Activated T-cell treated with anti-CD3 and anti-CD28 coated beads for 4 hours (primary cell): ENCODE measurements around the gene ZFAND2B.
"Not testable (repeated sequence)": the region's sequence is repeated elsewhere in the genome, so short reads cannot be mapped to it uniquely, and the experiment has no call there.

Source experiments
- DNase-seq: peaks from one replicate; pipeline ENCODE4 v3.0.0-alpha.2; 2020

Gene ZFAND2B

DNA sequence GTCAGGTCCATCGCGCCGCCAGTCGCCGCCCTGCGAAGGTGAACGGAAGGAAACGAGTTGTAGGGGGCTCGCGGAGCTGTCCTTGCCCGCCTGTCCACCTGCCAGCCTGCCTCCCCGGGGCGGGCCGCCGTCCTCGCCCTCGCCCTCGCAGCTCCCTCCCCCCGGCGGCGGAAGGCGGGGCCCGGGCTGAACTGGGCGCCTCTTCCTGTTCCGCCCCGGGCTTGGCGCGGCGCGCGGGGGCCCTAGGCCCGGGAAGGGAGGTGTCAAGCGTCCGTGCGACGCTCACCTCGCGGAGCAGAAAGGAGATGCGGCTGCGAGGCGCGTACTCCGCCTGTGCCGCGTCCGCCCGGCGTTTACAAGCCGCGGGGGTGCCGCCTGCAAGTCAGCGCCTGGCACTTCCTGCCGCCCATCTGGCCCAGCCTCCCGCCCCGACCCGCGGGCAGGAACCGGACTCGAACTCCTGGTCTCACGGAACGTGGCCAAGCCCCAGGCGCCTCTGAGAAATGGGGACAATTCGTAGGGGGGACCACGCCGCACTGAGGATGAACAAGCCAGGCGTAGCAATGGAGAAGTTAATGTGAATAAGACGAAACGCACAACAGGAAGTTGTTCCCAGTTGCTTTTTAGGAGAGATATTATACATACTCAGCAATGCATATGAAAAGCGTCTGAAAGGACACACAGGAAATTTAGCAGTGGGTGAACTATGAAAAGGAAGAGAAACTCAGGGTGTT lies 29.6 kb upstream of the ZFAND2B start, which contains the start of gene CNPPD1:
CNPPD1 (minus strand) TSS at position 108 of the 734 bp plus-strand sequence; CDS start at position 11, 97 bp downstream.
- DNase-seq = peak; percentile 76

DNA sequence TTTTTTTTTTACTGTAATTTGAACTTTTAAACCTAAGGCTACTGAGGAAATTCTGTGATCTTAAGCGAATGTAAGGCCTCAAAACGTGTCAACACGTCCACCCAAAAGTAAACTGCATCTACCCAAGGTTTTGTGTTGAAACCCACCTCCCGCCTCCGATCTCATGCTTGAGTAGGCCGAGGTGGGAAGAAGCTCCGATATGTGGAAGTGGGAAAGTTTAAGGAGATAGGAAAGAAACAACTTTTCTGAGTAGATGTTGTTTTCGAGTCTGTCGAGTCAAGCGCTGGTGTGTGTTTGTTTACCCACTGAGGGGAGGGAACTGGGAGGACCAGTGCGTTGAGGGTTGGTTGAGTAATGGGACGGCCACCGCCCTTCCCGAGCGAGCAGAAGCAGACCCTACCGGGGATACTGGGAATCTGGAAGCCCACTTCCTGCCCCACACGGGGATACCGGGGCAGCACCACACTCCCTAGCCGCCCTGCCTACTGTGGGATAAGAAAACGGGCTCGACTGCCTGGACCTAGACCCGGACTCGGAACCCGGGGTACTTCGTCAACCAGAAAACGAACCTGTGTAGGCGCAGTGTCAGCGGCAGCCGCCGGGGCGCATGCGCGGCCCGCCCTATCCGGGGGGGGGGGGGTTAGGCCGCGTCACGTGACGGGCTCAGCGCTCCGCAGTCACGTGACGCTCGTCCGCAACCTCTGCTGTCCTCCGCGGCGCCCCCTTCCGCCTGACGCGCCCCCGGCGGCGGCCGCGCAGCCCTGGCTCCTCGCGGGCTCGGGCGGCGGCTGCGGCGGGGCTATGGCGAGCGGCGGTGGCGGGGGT lies 28.8 kb upstream of the ZFAND2B start, which contains the start of gene RETREG2:
RETREG2 (plus strand) TSS at position 724 of the 825 bp plus-strand sequence; CDS start at position 802, 78 bp downstream.
- peak; percentile 58 for DNase-seq

DNA sequence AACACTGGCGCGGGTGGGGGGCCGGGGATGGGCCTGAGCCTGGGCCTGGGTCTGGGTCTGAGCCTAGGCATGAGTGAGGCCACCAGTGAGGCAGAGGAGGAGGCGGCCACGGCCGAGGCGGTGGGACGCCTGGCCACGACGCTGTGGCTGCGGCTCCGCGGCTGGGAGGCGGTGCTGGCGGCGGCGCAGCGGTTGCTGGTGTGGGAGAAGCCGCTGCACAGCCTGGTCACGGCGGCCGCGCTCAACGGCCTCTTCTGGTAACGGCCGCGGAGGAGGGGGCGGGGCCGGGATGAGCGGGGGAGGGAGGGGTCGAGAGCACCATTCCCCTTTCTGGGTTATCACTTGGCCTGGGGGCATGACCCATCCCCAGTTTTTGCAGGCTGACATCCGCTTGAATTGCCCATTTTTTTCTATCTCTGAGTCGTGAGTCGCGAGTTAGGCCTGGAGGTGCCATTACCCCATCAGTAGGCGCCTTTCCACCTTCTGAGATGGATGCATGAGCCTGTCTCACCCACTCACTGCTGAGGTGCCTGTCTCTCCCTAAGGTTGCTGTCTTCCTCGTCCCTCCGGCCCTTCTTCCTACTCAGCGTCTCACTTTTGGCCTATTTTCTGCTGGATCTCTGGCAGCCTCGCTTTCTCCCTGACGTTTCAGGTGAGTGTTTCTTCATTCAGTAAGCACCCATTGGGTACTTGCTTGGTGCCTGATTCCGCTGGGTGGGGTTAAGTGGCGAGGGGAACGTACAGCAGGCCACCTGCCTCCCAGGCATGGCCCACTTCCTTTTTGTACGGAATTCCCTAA lies 28.0 kb upstream of the ZFAND2B start:
- DNase-seq = peak; percentile 25

DNA sequence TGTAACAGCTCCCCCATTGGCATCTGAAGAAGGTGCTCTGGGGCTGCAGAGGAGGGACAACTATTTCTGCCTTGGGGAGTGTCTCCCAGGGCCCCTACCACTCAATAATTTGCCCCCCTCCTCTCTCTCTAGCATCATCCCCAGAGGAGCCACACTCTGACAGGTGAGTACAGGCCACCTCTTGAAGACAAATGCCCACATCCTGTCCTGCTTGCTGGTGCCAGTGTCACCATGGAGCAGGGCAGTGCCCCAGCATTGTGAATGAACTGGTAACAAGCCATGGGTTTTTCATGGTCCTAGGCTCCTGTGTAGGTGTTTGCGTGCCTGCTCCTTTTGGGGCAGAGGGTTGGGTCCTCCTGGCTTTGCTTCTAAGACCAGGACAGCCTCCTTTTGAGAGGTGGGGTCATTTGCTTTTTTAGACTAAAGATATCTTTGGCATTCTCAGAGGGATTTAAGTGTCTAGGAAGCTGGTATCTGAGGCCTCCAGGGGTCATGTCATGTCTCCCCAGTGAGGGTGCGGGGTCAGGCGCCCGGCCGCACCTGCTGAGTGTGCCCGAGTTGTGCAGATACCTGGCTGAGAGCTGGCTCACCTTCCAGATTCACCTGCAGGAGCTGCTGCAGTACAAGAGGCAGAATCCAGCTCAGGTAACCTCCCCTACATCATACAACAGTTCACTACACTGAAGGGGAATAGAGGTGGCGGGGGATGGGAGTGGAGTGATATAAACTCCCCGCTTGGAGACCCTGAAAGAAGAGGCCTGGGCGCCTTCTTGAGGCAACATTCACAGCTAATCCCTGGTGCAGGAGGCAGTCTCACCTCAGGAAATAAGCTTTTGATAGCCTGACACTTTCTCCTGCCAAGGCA lies 26.7 kb upstream of the ZFAND2B start:
- no peak for DNase-seq

DNA sequence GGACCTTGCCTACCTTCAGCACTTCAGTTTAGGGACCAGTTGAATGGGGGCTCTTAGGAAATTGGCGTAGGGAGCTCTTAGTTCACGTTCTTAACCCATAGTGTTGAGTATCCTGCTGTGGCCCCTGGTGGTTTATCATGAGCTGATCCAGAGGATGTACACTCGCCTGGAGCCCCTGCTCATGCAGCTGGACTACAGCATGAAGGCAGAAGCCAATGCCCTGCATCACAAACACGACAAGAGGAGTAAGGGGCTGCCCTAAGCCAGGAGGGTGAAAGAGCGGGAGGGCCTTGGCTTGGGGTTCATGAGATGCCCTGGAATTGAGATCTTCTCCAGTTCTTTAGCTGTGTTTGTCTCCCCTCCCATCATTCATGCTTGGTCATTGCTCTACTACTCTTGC lies 25.6 kb upstream of the ZFAND2B start:
- no peak for DNase-seq

DNA sequence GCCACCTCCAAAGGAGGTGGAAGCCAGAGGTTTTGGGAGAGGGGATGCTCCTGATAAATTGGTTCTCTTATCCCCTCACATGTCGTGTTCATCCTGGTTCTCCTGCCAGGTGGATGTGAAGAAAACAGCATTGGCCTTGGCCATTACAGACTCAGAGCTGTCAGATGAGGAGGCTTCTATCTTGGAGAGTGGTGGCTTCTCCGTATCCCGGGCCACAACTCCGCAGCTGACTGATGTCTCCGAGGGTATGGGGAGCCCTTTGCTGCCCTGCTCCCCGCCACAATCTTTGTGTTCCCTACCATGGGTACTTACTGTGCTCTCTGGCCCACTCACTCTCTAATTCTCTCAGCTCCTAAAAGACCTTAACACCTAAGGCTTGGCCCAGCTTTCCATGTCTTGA lies 25.1 kb upstream of the ZFAND2B start:
- no peak for DNase-seq

DNA sequence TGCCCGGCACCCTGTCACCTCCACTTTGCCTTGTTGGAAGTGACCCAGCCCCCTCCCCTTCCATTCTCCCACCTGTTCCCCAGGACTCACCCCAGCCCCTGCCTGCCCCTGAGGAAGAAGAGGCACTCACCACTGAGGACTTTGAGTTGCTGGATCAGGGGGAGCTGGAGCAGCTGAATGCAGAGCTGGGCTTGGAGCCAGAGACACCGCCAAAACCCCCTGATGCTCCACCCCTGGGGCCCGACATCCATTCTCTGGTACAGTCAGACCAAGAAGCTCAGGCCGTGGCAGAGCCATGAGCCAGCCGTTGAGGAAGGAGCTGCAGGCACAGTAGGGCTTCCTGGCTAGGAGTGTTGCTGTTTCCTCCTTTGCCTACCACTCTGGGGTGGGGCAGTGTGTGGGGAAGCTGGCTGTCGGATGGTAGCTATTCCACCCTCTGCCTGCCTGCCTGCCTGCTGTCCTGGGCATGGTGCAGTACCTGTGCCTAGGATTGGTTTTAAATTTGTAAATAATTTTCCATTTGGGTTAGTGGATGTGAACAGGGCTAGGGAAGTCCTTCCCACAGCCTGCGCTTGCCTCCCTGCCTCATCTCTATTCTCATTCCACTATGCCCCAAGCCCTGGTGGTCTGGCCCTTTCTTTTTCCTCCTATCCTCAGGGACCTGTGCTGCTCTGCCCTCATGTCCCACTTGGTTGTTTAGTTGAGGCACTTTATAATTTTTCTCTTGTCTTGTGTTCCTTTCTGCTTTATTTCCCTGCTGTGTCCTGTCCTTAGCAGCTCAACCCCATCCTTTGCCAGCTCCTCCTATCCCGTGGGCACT lies 24.0 kb upstream of the ZFAND2B start:
- DNase-seq = no peak

DNA sequence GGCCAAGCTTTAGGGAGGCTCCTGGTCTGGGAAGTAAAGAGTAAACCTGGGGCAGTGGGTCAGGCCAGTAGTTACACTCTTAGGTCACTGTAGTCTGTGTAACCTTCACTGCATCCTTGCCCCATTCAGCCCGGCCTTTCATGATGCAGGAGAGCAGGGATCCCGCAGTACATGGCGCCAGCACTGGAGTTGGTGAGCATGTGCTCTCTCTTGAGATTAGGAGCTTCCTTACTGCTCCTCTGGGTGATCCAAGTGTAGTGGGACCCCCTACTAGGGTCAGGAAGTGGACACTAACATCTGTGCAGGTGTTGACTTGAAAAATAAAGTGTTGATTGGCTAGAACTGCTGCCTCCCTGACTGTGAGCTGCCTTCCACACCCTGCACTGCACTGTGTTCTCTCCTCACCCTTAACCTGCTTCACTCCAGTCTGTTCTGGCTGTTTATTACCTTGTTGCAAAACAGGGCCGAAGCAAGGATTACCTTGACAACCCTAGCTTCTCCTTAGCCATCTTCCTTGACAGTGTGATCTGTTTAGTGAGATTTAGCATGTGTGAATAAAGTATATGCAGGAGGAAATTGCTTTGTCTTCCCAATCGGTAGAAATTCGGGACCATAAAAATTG lies 23.3 kb upstream of the ZFAND2B start:
- DNase-seq = no peak

DNA sequence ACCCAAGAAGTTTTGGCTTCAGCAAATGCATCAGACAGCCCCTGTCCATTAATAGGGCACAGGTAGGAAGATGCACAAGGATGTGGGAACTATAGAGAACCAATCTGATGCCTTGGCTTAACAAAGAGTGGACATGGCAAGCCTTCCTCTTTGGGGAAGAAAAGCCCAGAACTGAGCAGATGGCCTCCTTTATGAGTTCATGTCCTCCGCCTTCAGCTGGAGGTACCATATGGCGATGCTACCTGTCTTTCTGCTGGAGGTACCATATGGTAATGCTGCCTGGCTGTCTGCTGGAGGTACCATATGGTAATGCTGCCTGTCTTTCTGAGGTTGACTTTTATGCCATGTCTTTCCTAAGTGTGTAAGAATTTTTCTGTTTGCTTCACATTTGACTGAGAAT lies 22.5 kb upstream of the ZFAND2B start:
- no peak for DNase-seq

DNA sequence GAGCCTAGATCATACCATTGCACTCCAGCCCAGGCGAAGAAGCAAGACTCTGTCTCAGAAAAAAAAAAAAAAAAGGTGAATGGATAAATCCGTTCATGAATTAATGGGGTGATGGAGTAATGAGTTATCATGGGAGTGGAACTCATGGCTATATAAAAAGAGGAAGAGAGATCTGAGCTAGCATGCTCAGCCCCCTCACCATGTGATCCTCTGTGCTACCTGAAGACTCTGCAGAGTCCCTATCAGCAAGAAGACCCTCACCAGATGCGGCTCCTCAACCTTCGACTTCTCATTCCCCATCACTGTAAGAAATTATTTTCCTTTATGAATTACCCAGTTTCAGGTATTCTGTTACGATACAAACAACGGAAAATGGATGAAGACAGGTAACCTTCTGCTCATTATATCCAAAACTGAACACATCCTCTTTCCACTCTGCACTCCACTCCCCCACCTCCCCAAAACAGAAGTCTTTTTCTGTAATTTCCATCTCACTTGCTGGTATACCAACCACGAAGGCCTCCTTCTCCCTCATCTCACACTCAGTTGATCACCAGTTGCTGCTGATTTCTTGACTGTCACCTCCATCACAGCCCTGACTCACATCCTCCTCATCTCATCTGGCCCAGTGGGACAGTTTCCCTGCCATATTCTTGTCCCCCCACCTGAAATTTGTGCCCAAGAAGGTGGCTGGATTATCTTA lies 19.7 kb upstream of the ZFAND2B start:
- no peak for DNase-seq

DNA sequence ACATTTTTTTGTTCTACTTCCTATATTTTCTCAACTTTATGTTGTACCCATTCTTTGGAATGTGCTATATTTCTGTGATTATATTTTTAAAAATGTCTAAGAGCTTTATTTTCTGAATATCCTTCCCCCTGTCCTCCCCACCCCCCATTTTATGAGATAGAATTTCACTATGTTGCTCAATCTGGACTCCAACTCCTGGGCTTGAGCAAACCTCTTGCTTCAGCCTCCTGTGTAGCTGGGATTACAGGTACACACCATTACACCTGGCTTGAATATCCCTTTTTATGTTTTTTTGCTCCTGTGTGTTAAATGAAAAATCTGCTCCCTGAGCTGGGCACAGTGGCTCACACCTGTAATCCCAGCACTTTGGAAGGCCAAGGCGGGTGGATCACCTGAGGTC lies 9.2 kb upstream of the ZFAND2B start:
- no peak for DNase-seq

DNA sequence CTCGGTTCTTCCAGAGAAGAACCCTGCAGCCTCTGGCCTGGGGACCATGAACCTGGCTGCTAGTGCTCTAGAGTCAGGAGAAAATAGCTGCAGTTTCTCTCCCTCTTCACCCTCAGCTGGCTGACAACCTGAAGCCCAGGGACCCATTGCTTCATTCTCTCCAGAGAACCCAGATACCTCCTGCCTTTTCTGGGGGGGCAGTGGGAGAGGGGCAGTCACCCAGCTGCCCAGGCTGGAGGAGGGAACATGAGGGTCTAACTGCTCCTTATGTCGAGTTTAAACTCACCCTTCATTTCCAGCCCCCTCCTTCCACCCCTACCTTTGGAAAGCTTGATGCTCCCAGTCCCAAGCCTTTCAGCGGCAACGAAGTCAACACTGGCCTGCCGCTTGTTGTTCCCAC lies 7.6 kb upstream of the ZFAND2B start:
- DNase-seq = no peak

DNA sequence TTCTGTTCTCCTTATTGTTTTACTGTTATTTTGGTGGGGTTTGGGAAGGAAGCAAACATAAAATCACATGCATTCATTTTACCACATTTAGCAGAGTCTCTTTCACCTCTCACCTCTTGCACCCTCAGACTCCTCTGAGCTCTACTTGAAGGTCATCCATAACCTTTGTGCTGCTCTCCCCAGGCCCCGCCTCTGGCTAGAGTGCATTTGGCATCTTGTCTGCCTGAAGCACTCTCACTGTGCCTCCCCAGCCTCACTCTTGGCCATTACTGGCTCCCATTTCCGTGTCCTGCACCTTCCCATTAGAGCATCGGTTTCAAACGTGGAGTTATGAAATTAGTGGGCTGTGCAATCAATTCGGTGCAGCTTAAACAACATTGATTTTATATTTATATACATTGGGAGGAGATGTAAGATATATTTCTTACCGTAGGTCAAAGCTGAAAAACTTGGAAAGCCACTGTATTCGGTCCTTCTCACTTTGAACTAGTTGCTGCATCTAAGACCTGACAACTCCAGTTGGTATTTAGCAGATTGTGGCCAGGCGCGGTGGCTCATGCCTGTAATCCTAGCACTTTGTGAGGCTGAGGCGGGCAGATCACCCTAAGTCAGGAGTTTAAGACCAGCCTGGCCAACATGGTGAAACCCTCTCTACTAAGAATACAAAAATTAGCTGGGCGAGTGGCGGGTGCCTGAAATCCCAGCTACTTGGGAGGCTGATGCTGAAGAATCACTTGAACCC lies 6.9 kb upstream of the ZFAND2B start:
- no peak for DNase-seq

DNA sequence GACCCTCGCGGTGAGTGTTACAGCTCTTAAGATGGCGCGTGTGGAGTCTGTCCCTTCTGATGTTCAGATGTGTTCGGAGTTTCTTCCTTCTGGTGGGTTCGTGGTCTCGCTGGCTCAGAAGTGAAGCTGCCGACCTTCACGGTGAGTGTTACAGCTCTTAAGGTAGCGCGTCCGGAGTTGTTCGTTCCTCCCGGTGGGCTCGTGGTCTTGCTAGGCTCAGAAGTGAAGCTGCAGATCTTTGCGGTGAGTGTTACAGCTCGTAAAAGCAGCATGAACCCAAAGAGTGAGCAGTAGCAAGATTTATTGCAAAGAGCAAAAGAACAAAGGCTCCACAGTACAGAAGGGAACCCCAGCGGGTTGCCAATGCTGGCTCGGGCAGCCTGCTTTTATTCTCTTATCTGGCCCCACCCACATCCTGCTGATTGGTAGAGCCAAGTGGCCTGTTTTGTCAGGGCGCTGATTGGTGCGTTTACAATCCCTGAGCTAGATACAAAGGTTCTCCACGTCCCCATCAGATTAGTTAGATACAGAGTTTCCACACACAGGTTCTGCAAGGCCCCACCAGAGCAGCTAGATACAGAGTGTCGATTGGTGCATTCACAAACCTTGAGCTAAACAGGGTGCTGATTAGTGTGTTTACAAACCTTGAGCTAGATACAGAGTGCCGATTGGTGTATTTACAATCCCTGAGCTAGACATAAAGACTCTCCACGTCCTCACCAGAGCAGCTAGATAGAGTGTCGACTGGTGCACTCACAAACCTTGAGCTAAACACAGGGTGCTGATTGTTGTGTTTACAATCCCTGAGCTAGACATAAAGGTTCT lies 5.9 kb upstream of the ZFAND2B start:
- not testable (repeated sequence) for DNase-seq

DNA sequence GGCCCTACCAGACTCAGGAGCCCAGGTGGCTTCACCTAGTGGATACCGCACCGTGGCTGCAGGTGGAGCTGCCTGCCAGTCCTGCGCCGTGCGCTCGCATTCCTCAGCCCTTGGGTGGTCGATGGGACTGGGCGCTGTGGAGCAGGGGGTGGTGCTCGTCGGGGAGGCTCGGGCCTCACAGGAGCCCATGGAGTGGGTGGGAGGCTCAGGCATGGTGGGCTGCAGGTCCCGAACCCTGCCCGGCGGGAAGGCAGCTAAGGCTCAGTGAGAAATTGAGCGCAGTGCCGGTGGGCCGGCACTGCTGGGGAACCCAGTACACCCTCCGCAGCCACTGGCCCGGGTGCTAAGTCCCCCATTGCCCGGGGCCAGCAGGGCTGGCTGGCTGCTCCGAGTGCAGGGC lies 5.3 kb upstream of the ZFAND2B start:
- DNase-seq = not testable (repeated sequence)

DNA sequence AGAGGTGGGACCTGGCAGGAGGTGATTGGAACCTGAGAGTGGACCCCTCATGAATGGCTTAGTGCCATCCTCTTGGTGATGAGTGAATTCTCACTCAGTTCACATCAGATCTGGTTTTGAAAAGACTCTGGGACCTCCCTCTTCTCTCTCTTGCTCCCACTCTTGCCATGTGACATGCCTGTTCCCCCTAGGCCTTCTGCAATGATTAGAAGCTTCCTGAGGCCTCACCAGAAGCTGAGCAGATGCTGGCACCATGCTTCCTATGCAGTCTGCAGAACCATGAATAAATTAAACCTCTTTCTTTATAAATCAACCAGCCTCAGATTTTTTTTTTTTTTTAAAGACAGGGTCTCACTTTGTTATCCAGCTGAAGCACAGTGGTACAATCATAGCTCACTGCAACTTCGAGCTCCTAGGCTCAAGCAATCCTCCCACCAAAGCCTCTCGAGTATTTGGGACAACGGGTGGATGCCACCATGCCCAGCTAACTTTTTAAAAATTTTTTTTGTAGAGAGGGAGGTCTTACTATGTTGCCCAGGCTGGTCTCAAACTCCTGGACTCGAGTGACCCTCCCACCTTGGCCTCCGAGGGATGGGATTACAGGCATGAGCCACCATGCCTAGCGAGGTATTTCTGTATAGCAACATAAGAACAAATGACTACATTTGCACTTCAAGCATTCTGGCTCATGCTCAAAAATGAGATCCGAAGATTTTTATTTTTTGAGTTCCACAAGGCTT lies 2.0 kb upstream of the ZFAND2B start:
- DNase-seq = no peak

DNA sequence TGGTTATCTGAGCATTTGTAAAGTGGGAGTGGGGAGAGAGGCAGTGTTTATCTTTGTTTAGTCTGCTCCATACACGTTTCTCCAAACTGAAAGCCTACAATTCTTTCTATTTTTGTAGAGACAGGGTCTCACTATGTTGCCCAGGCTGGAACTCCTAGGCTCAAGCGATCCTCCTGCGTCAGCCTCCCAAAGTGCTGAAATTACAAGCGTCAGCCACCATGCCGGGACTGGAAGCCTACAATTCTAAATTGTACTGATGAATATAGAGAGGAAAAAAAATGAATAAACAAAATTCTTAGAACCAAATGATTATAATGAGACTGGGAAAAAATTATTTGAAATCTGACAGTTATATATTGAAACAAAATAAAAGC lies 1.4 kb upstream of the ZFAND2B start:
- DNase-seq = no peak

DNA sequence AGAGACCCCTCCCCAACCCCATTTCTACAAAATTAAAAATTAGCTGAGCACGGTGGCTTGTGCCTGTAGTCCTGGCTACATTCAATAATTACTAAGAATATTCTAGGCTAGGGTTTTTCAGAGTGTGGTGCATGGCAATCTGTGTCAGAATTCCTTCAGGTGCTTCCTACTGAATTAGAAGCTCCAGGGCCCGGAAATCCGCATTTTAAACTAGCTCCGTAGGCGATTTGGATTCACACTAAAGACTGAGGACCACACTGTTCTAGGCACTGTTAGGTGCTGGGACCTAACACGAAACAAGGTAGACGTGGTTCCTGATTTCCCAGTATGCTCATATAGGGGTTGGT lies 628 bp upstream of the ZFAND2B start:
- no peak for DNase-seq
